Left lobe of liver (tissue), 2 donors: ENCODE measurements around the gene AQP7. TPM values are rescaled to one million over a fixed set of nuclear protein-coding genes. Genes with fewer than 3 reads are reported as not detected.
"Not testable (repeated sequence)": the region's sequence is repeated elsewhere in the genome, so short reads cannot be mapped to it uniquely, and the experiment has no call there.

ENCODE experiments used
- ATAC-seq: fragments of 200-7000 bp; cut with Tn5 transposase; one replicate; pipeline ENCODE4 v1.9.1; 2020; ENCODE audit warnings: mild to moderate bottlenecking, moderate library complexity
- DNase-seq: peaks from one replicate; pipeline ENCODE4 v3.0.0-alpha.2; 2020; ENCODE audit warnings: low spot score
- total RNA-seq: library from RNA; stranded (reverse); gene quantifications from one replicate; pipeline ENCODE4 v1.2.1, GENCODE V29; 2021
- donor health status: DM: no; HTN: no; CAD: no; lungs with moderate emphysema.
- donor health status: DM: no; HTN: yes; CAD: no.

AQP7 gene
- total RNA-seq, 1 donor from 2014 or later: 30.7 TPM

DNA sequence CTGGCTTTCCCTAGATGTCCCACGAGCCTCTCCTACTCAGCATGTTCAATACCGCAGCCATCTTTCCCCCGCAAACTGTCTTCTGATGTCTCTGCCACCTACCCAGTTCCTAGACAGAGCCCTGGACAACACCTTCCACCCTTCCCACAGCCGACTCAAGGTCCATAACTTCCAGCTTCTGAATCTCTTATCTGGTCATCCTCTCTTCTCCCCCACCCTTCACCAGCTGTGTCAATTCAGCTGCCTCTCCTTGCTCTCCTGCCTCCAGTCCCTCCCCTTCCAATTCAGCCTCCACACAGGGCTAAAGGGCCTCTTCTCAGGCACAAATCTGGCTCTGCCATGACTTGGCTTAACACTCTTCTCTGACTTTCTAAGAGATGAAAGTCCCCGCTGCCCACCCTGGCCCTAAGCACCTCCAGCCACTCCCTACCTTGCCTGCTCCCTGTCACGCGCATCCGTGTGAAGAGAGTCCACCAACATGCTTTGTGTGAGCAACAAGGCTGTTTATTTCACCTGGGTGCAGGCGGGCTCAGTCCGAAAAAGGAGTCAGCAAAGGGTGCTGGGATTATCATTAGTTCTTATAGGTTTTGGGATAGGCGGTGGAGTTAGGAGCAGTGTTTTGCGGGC, 25.2 kb downstream of the AQP7 start:
- DNase-seq (no peak), ATAC-seq (no peak)

- no peak for ATAC-seq
- DNase-seq: no peak
Observed at GRCh38 chr9:33375841-33376321, 26.5 kb downstream of the AQP7 start.

- DNase-seq (peak; percentile 26), ATAC-seq (peak; percentile 2)
Observed at GRCh38 chr9:33375238-33375840, 27.0 kb downstream of the AQP7 start.

GRCh38 chr9:33374634-33375237, 27.6 kb downstream of the AQP7 start:
- ATAC-seq (peak; percentile 93), DNase-seq (peak; percentile 78)

DNA sequence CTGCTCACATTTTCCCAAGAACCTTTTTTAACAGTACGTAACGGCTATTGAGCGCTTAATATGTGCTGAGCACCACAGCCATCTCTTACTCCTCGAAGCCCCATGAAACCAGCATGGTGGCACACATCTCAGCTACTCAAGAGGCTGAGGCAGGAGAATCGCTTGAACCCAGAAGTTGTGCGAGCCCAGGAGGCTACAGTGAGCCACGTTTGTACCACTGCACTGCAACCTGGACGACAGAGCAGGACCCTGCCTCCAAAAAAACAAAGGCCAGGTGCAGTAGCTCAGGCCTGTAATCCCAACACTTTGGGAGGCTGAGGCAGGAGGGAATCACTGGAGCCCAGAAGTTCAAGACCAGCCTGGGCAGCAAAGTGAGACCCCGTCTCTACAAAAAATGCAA, 28.2 kb downstream of the AQP7 start:
- ATAC-seq: no peak
- DNase-seq: peak; percentile 29

GRCh38 chr9:33372900-33373299, 29.5 kb downstream of the AQP7 start:
- no peak for ATAC-seq
- peak; percentile 22 for DNase-seq

DNA sequence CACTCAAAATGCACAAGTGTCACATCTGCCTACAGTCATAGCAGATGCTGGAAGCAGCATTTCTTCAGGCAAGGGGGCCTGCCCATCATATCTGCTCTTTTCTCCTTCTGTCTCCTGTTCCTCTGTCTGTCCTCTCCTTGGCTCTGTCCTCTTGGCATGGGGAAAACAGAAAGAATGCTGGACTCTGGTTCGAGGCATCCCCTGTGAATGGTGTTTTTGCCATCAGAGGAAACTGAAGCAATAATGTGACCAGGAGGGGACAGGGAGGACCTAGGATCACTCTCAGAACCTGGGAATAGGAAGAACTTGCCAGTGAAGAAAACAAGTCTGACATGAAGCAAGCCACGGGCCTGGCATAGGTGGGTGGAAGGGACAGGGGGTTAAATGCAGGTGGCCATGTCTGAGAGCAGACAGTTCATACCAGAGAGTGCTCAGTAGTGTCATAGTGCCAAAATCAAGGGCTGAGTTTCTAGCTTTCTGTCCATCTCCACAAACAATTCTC, 35.3 kb downstream of the AQP7 start:
- DNase-seq (no peak), ATAC-seq (no peak)

- ATAC-seq, DNase-seq: not testable (repeated sequence)
Observed at GRCh38 chr9:33364814-33365213, 37.6 kb downstream of the AQP7 start.

DNA sequence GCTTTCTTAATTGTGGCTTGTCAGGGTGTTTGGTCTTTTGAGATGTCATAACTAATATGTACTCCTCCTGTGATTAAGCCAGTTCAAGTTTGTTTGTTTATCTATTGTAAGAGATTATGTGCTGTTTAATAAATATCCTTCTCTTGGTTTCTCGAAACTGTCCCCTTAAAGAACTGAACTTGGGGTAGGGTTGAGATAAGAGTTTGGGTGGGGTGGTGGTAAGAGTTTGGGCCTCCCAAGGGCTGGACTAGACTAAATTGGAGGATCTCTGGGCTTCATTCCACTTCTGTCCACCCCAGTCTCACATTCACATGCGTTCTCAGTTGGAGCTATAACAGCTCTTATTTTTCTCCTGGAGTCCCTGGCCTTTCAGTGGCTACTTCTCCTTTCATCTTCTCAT, 38.2 kb downstream of the AQP7 start:
- DNase-seq (no peak), ATAC-seq (no peak)

GRCh38 chr9:33358641-33359040, 43.7 kb downstream of the AQP7 start:
- ATAC-seq, DNase-seq: not testable (repeated sequence)

GRCh38 chr9:33355933-33356332, 46.4 kb downstream of the AQP7 start:
- no peak for ATAC-seq
- DNase-seq: no peak

DNA sequence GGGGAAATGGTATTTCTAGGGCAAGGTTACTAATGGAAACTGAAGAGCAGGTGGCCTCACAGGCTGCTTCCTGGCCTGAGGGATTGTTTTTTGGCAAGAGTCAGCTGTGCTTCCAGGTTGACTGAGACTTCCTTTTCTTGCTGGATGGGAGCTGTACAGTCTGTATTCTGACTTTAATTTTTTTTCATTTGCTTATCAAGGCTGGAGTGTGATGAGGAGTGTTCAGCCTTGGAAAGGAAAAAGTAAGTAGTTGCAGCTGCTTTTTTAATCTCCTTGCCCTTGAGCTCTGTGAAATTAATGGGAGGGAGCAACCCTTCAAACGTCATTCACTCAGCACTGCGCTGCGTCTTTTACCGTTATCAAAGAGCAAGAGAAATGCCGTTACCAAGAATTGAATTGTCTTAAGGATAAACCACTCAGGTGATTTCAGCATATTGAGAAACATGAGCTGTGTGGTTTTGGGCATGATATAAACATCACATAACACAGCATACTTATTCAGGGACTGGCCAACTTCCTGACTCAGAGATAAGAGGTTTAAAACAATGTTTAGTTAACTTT, 47.6 kb downstream of the AQP7 start:
- ATAC-seq (peak; percentile 28), DNase-seq (no peak)

GRCh38 chr9:33351547-33351946, 50.8 kb downstream of the AQP7 start:
- ATAC-seq: peak; percentile 26
- no peak for DNase-seq

GRCh38 chr9:33350310-33350709, 52.1 kb downstream of the AQP7 start:
- no peak for DNase-seq
- ATAC-seq: no peak

GRCh38 chr9:33349743-33350142, 52.6 kb downstream of the AQP7 start:
- ATAC-seq: peak; percentile 27
- DNase-seq: no peak

DNA sequence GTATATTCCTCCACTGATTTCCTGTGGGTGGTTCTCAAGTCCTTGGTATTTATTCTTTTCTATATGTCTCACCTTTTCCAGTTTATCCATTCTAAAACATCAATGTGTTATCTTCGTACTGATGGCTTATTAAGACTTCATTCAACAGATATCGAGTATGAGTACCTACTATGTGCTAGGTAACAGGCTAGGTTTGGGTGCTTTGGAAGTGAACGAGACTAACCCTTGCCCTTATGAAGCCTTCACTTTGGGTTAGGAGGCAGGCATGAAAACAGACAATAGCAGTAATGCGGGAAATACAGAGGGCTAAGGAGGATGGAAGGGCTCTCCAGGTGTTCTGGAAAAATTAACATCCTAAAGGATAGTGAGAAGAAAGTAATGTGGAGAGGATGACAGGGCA, 53.4 kb downstream of the AQP7 start:
- DNase-seq: no peak
- ATAC-seq: no peak

DNA sequence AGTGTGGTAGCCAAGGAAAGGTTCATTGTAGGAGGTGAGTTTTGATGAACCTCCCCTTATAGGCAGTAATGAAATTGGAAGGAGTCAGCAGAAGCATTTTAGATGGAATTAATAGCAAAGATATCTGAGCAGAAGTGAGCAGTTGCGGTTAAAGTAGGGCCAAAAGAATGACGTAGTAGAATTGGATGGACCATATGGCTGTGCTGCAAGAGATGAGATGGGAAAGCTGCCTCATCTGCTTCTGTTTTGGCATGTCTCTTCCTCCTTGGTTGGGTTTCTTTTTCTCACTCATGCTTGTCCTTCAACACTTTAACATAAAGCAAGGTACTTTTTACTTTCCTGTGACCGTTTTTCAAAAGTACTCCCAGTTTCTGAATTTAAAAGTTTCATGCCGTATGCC, 55.8 kb downstream of the AQP7 start:
- ATAC-seq: no peak
- DNase-seq: no peak

GRCh38 chr9:33344145-33344544, 58.2 kb downstream of the AQP7 start:
- DNase-seq (no peak), ATAC-seq (no peak)

GRCh38 chr9:33341182-33341581, 61.2 kb downstream of the AQP7 start:
- DNase-seq (no peak), ATAC-seq (no peak)

DNA sequence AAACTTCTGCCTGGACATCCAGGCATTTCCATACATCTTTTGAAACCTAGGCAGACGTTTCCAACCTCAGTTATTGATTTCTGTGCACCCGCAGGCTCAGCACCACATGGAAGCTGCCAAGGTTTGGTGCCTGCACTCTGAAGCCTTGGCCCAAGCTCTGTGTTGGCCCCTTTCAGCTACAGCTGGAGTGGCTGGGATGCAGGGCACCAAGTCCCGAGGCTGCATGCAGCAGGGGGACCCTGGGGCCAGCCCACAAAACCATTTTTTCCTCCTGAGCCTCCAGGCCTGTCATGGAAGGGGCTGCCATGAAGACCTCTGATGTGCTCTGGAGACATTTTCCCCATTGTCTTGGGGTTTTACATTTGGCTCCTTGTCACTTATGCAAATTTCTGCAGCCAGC, 62.2 kb downstream of the AQP7 start:
- DNase-seq (no peak), ATAC-seq (peak; percentile 46)
